Skin epidermis (tissue), 12 donors: ENCODE data around the gene RSU1.

Source experiments
- H3K27ac ChIP-seq, 21 experiments: fragments of 200-600 bp; sonication (generic) in 11 of 21; one replicate each; pipeline ENCODE4 v1.5.0; 2020; ENCODE audit warnings: mild to moderate bottlenecking in 3 of 21, inconsistent platforms in 2 of 21, moderate library complexity in 2 of 21
- H3K4me3 ChIP-seq, 7 experiments: fragments of 200-600 bp; sonication (generic) in 2 of 7; one replicate each; pipeline ENCODE4 v1.5.0; 2020; ENCODE audit warnings: inconsistent platforms in 2 of 7, mild to moderate bottlenecking in 2 of 7, moderate library complexity in 1 of 7

RSU1 gene

GRCh38 chr10:16750461-16750860, 66.8 kb downstream of the RSU1 start:
- no peak overlapping the region for H3K4me3 ChIP-seq
- H3K27ac ChIP-seq, result no peak overlapping the region

- no peak overlapping the region for H3K4me3 ChIP-seq
- H3K27ac ChIP-seq, result no peak overlapping the region
Observed at GRCh38 chr10:16748749-16749148, 68.5 kb downstream of the RSU1 start.

- Histone ChIP-seq H3K4me3 (no peak overlapping the region), H3K27ac (no peak overlapping the region)
Observed at GRCh38 chr10:16746856-16747255, 70.4 kb downstream of the RSU1 start.

GRCh38 chr10:16745061-16745460, 72.2 kb downstream of the RSU1 start:
- H3K27ac ChIP-seq, result no peak overlapping the region

DNA sequence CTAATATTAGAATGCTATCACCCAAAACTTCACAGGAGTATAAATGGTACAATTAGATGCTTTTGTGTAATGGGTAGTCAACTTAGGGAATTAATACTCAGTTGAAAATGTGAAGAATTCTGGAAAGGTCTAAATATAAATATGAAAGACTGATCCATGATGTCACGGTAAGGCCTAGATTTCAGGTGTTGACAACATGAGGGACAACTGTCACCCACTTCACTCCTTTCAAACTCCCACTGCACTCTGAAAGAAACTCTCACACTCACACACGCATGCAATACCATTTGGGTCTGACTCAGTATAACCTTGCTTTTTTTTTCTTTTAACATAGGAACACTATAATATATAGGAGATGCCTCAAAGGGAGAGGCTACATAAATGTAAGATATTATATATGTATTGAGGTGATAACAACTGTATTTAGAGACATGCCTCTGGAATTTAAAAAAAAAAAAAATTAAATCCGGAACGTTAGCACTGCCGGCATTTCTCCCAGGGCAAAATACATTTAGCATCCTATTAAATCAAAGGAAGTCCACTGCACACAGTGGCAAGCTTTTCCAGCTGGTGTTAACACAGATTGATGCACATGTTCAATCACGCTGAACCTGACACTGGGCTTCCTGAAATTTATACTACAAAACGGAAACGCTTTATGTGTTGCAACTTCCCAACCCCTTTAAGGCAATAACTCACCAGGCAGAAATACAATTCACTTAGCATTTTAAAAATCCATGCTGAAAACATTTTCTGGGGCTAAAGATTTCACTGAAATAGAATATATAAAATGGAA, 74.9 kb downstream of the RSU1 start:
- no peak overlapping the region for H3K27ac ChIP-seq

More at GRCh38 chr10:16745061-16745460, 72.2 kb downstream of the RSU1 start:
- no peak overlapping the region for H3K4me3 ChIP-seq

GRCh38 chr10:16741540-16741939, 75.7 kb downstream of the RSU1 start:
- no peak overlapping the region for H3K27ac ChIP-seq
- no peak overlapping the region for H3K4me3 ChIP-seq

More for the DNA sequence above, 74.9 kb downstream of the RSU1 start:
- no peak overlapping the region for H3K4me3 ChIP-seq

GRCh38 chr10:16737420-16737819, 79.8 kb downstream of the RSU1 start:
- H3K4me3 ChIP-seq, result no peak overlapping the region
- H3K27ac ChIP-seq, result no peak overlapping the region

DNA sequence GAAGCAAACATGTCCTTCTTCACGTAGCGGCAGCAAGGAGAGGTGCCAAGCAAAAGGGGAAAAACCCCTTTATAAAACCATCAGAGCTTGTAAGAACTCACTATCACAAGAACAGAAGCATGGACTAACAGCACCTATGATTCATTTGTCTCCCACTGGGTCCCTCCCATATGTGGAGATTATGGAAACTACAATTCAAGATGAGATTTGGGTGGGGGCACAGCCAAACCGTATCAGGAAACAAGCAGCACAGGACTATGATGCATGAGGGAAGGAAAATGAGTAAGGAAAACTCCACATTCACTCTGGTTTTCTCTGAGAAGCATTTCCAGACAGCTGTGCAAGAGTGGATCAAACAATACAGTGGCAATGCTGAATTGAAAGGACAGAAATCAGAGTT, 81.6 kb downstream of the RSU1 start:
- Histone ChIP-seq H3K27ac (no peak overlapping the region), H3K4me3 (no peak overlapping the region)

DNA sequence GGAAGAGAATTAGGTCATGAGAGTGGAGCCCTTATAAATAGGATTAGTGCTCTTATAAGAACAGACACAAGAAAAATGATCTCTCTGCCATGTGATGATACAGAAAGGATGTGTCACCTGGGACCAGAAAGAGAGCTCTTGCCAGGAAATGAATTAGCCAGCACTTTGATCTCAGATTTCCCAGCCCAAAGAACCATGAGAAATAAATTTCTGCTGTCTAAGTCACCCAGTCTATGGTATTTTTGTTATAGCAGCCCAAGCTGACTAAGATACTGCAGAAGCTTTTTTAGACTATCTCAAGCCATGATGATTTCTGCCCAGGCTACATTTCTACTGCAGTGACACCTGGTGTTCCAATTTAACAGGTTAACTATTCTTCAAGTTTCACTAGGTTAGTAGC, 84.8 kb downstream of the RSU1 start:
- no peak overlapping the region for H3K27ac ChIP-seq
- H3K4me3 ChIP-seq, result no peak overlapping the region

- Histone ChIP-seq H3K27ac (no peak overlapping the region), H3K4me3 (no peak overlapping the region)
Observed at GRCh38 chr10:16728266-16728665, 89.0 kb downstream of the RSU1 start.

- H3K4me3 ChIP-seq, result no peak overlapping the region
- H3K27ac ChIP-seq, result no peak overlapping the region
Observed at GRCh38 chr10:16727666-16728065, 89.6 kb downstream of the RSU1 start.

GRCh38 chr10:16724509-16724908, 92.7 kb downstream of the RSU1 start:
- no peak overlapping the region for H3K27ac ChIP-seq
- H3K4me3 ChIP-seq, result no peak overlapping the region

- Histone ChIP-seq H3K27ac (no peak overlapping the region), H3K4me3 (no peak overlapping the region)
Observed at GRCh38 chr10:16720812-16721211, 96.4 kb downstream of the RSU1 start.

- no peak overlapping the region for H3K4me3 ChIP-seq
- no peak overlapping the region for H3K27ac ChIP-seq
Observed at GRCh38 chr10:16717622-16718395, 99.4 kb downstream of the RSU1 start.

DNA sequence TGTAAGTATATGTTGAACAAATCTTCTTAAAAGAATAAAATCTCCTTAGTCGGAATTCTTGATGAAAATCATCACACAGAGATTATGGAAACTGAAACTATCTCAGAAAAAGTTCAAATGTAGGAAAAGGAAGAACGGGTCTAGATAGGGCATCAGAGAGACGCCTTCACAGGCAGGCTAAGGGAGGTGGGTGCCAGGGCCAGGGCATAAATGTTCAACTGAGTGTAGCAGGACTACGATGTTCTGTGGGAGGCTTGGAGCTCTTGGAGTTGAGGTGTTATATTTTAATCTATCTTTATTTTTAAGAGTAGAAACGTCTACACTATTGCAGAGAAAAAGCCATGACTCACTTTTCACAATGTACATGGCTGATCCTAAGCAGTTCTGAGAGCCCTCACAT, 101.2 kb downstream of the RSU1 start:
- Histone ChIP-seq H3K4me3 (no peak overlapping the region), H3K27ac (no peak overlapping the region)

DNA sequence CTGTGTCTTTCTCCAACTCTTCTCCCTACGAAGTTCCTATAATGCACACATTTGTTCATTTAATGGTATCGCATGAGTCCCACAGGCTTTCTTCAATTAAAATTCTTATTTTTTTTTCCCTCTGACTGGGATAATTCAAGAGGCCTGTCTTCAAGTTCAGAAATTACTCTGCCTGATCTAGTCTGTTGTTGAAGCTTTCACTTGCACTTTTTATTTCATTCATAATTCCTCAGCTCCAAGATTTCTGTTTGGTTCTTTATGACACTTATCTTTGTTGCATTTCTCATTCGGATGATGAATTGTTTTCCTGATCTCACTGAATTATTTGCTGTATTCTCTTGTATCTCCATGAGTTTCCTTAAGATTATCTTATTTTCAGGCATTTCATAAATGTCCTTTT, 103.9 kb downstream of the RSU1 start:
- Histone ChIP-seq H3K4me3 (no peak overlapping the region), H3K27ac (no peak overlapping the region)

DNA sequence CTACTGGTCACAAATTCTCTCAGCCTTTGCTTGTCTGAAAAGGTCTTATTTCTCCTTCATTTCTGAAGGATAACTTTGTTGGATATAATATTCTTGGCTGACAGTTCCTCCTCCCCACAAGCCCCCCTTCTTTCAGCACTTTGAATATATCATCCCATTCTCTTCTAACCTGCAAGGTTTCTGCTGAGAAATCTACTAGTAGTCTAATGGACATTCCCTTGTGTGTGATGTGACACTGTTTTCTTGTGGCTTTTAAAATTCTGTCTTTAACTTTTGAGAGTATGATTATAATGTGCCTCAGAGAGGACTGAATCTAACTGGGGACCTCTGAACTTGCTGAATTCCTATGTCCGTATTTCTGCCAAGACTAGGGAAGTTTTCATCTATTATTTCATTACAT, 104.3 kb downstream of the RSU1 start:
- H3K4me3 ChIP-seq, result no peak overlapping the region
- H3K27ac ChIP-seq, result no peak overlapping the region

DNA sequence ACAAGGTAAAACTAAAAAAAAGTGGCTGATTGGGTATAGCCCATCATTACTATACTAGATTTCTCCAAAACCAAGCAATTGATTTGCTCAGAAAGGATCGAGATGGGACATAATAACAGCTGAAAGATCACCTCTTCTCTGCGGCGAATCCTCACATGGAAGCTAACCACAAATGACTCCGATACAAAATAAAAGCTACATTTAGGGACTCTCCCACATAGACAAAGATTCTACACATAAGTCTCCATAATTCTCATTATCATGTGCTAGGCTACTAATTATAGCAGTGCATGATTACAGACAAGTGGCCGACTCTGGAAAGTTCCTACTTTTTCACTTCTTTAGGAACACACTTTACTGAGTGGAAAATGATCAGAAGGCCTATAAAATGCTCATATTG, 116.9 kb downstream of the RSU1 start:
- H3K27ac ChIP-seq, result no peak overlapping the region

GRCh38 chr10:16699435-16700057, 117.7 kb downstream of the RSU1 start:
- H3K4me3 ChIP-seq, result no peak overlapping the region
- no peak overlapping the region for H3K27ac ChIP-seq

More for the DNA sequence above, 116.9 kb downstream of the RSU1 start:
- H3K4me3 ChIP-seq, result no peak overlapping the region

GRCh38 chr10:16698461-16698860, 118.8 kb downstream of the RSU1 start:
- Histone ChIP-seq H3K27ac (no peak overlapping the region), H3K4me3 (no peak overlapping the region)

DNA sequence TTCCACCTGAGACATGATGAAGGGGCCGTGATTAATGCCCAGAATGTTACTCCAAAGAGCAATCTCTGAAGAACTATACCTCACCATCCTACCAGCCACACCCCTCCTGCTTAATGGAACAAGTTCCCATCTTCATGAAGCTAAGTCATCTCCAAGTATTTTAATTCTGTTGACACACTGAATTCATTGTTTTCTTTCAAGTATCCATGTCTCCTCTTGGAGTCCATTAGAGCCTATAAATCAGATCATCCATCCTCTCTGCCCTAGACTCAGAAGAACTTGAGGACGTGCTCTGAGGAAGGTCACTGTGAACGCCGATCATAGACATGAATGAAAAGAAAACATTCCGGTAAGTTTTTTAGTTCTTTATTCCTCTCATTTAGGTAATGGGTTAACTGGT, 126.8 kb downstream of the RSU1 start:
- Histone ChIP-seq H3K4me3 (no peak overlapping the region), H3K27ac (no peak overlapping the region)
